Ascending aorta (tissue), 2 donors: Measurements from ENCODE around the gene CFAP65. TPM values are rescaled to one million over a fixed set of nuclear protein-coding genes. Genes with fewer than 3 reads are reported as not detected.

Experiments used
- DNase-seq, 2 donors: peaks; one replicate each; pipeline ENCODE4 v3.0.0-alpha.2; 2019; ENCODE audit warnings: low spot score in 2 of 2
- H3K27ac ChIP-seq, 2 donors: fragments of 200-600 bp; sonication (generic); one replicate each; pipeline ENCODE4 v1.5.1; 2016 to 2017; ENCODE audit warnings: mild to moderate bottlenecking in 1 of 2
- H3K27me3 ChIP-seq: fragments of 200-600 bp; sonication (generic); one replicate; pipeline ENCODE4 v1.5.1; 2017
- H3K36me3 ChIP-seq, 2 donors: fragments of 200-600 bp; sonication (generic); one replicate each; pipeline ENCODE4 v1.5.1; 2016
- H3K4me1 ChIP-seq, 2 donors: fragments of 200-600 bp; sonication (generic); one replicate each; pipeline ENCODE4 v1.5.1; 2016 to 2017; ENCODE audit warnings: mild to moderate bottlenecking in 1 of 2
- H3K4me3 ChIP-seq, 2 donors: fragments of 200-600 bp; sonication (generic); one replicate each; pipeline ENCODE4 v1.5.1; 2016 to 2017; ENCODE audit warnings: mild to moderate bottlenecking in 1 of 2
- H3K9me3 ChIP-seq, 2 donors: fragments of 200-600 bp; sonication (generic); one replicate each; pipeline ENCODE4 v1.5.1; 2016
- intact Hi-C: fragments of 100-400 bp; cut with DNase I; formaldehyde crosslinking; loops from one replicate; pipeline ENCODE4 v1.15.1; 2023
- total RNA-seq: library from RNA; depleted of rRNA; stranded (reverse); fragments of >200 nt; gene quantifications from one replicate; pipeline ENCODE4 v1.1.0, GENCODE V29; 2016
- TF ChIP-seq, protein P1 (sequence below), 3 experiments: fragments of 200-600 bp in 2 of 3; fragments of 450-650 bp in 1 of 3; sonication (generic) in 2 of 3; IDR thresholded peaks; one replicate each; pipeline ENCODE4 v1.5.1; 2016 to 2019; ENCODE audit warnings: antibody characterized with exemption in 3 of 3, mild to moderate bottlenecking in 1 of 3, moderate library complexity in 1 of 3

CFAP65 gene
- total RNA-seq, 1 donor from 2014 or later: not detected

GRCh38 chr2:219028996-219029828 lies 12.1 kb downstream of the CFAP65 start:
- intact Hi-C loops: no loop called here
- TF ChIP-seq, protein P1, sequence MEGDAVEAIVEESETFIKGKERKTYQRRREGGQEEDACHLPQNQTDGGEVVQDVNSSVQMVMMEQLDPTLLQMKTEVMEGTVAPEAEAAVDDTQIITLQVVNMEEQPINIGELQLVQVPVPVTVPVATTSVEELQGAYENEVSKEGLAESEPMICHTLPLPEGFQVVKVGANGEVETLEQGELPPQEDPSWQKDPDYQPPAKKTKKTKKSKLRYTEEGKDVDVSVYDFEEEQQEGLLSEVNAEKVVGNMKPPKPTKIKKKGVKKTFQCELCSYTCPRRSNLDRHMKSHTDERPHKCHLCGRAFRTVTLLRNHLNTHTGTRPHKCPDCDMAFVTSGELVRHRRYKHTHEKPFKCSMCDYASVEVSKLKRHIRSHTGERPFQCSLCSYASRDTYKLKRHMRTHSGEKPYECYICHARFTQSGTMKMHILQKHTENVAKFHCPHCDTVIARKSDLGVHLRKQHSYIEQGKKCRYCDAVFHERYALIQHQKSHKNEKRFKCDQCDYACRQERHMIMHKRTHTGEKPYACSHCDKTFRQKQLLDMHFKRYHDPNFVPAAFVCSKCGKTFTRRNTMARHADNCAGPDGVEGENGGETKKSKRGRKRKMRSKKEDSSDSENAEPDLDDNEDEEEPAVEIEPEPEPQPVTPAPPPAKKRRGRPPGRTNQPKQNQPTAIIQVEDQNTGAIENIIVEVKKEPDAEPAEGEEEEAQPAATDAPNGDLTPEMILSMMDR (IDR thresholded peaks at IDR 0.05): no peak
- no peaks in the 10 kb centered on the region for H3K27me3 ChIP-seq

GRCh38 chr2:219028141-219028540 lies 13.2 kb downstream of the CFAP65 start:
- H3K27ac ChIP-seq: no peak overlapping the region

More at GRCh38 chr2:219028996-219029828, 12.1 kb downstream of the CFAP65 start:
- H3K4me1 ChIP-seq: no peaks in the 10 kb centered on the region
- no peak for DNase-seq
- H3K27ac ChIP-seq: no peak overlapping the region
- no peak overlapping the region for H3K4me3 ChIP-seq
- H3K36me3 ChIP-seq: no peaks in the 10 kb centered on the region
- H3K9me3 ChIP-seq: no peaks in the 10 kb centered on the region

DNA sequence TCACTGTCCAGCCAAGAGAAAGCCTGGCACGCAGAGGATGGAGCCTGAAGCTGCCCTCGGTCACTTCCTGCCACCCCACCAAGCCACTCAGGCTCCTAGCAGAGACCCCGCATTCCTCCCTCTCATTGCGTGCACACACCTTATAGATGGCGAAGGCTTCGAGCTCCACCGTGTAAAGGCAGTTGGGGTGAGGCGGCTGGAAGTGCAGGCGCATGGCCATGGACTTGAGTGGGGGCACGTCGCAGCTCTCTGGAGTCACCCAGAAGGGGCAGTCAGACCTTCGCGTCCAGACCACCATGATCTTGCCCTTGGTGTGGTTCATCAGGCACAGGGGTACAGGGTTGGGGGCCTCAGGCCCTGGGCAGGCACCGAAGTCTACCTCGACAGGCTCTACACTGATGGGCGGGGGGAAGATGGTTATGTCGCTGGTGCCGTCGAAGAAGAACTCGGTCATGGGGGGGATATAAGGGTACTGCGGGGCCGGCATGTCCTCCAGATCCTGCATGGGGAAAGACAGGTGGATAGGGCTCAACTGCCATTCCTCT lies 13.7 kb downstream of the CFAP65 start:
- no peaks in the 10 kb centered on the region for H3K36me3 ChIP-seq

More at GRCh38 chr2:219028141-219028540, 13.2 kb downstream of the CFAP65 start:
- Histone ChIP-seq H3K4me1 (no peaks in the 10 kb centered on the region), H3K27me3 (no peaks in the 10 kb centered on the region), H3K4me3 (no peak overlapping the region), H3K9me3 (no peaks in the 10 kb centered on the region), H3K36me3 (no peaks in the 10 kb centered on the region)
- TF ChIP-seq, protein P1 (IDR thresholded peaks at IDR 0.05): no peak
- DNase-seq: no peak
- intact Hi-C loops: no loop called here

GRCh38 chr2:219026946-219027345 lies 14.4 kb downstream of the CFAP65 start:
- Histone ChIP-seq H3K4me3 (no peak overlapping the region), H3K9me3 (no peaks in the 10 kb centered on the region), H3K36me3 (no peaks in the 10 kb centered on the region), H3K4me1 (no peaks in the 10 kb centered on the region), H3K27me3 (no peaks in the 10 kb centered on the region), H3K27ac (no peak overlapping the region)
- DNase-seq: no peak
- intact Hi-C loops: no loop called here
- TF ChIP-seq, protein P1 (IDR thresholded peaks at IDR 0.05): no peak

More for the DNA sequence above, 13.7 kb downstream of the CFAP65 start:
- Histone ChIP-seq H3K4me1 (no peaks in the 10 kb centered on the region), H3K27me3 (no peaks in the 10 kb centered on the region), H3K4me3 (no peak overlapping the region), H3K9me3 (no peaks in the 10 kb centered on the region), H3K27ac (no peak overlapping the region)
- TF ChIP-seq, protein P1 (IDR thresholded peaks at IDR 0.05): no peak
- no peak for DNase-seq
- intact Hi-C loops: no loop called here

DNA sequence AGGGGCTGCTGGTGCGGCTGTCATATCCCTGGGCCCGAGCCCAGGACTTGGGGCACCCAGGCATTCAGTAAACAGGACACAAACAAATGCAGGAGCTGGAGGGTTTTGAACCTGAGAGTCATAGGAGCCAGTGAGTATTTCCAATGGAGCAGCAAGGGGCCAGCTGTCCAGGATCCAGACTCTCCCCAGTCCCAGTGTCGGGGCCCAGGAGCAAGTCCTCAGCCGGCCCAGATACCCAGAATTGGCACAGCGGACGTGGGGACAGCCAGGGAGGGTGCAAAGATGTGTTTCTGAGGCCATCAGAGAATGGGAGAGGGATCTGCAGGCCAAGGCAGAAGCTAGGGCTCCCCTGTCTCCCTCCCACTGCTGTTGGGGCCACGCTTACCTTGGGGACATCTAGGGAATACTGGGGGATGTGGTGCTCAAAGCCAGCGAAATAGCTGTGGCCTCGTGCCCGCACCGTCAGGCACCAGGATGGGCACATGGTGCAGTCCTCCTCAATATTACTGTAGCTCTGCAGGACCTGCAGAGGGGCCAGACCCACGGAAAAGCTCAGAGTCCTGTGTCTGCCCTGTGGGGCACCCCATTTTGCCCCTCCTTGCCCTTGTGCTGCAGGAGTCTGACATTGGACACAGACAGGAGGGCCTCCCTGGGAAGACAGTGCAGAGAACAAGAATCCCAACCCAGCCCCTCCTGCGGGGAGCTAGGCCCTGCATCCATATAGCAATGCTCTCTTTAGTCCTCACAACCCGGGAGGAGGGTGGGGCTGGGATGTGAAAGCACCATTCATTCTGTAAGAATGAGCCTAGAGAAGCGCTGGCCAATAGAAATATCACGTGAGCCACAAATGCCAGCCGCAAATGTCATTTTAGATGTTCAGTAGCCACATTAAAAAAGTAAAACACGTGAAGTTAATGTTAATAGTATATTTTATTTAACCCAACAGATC lies 15.4 kb downstream of the CFAP65 start:
- H3K4me3 ChIP-seq: no peak overlapping the region
- no peaks in the 10 kb centered on the region for H3K27me3 ChIP-seq
- intact Hi-C loops: no loop called here
- no peak overlapping the region for H3K27ac ChIP-seq
- H3K36me3 ChIP-seq: no peaks in the 10 kb centered on the region
- no peak for DNase-seq
- H3K4me1 ChIP-seq: no peaks in the 10 kb centered on the region
- no peaks in the 10 kb centered on the region for H3K9me3 ChIP-seq
- TF ChIP-seq, protein P1 (IDR thresholded peaks at IDR 0.05): no peak
